HG03442 (cell line): ENCODE measurements around the gene CBFA2T2.
"Not testable (repeated sequence)": the region's sequence is repeated elsewhere in the genome, so short reads cannot be mapped to it uniquely, and the experiment has no call there.

Experiments
- ATAC-seq: cut with Tn5 transposase; IDR thresholded peaks from one replicate; pipeline ENCODE4 v1.9.1; 2021; ENCODE audit warnings: mild to moderate bottlenecking, moderate library complexity; ENCODE audit not compliant: unreplicated experiment

CBFA2T2 gene

DNA sequence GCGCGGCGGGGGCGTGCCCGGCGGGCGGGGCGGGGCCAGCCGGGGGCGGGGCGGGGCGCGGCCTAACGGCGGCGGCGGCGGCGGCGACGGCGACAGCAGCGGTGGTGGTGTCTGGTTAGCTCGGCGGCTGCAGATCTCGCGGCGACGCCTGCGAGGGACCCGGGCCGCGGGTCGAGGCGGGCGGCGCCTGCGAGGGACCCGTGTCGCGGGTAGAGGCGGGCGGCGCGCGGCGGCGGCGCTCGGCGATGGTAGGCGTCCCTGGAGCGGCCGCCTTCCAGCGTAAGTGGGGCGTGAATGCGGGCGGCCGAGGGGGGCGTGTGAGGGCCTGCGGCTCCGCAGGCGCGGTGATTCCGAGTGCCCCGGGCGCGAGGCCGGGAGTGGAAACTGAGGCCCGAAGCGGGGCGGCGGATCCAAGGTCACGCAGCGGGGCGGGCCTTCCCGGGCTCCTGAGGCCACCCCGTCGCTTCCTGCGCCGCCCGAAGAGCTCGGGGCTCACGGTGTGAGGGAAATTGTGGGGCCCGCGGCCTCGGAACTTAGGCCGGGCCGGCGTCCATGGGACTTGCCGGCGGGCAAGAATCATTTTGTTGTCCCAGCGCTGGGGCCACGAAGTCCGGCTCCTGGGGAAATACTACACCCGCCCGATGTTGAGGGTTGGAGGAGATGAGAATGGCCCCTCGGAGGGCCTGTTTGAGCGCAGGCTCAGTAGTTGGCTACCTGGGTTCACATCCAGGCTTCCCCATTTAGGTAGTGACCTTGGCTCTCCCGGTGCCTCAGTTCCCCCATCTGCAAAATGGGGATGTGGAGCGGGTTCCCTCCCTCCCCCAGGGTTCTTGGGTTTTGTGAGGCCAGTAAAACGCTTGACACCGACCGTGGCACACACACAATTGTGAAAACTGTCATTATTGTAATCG is at the start of gene CBFA2T2:
TSS of gene CBFA2T2 (plus strand) at position 74 of the 911 bp plus-strand sequence. CDS start at position 246, 172 bp downstream.
- no peak for ATAC-seq

DNA sequence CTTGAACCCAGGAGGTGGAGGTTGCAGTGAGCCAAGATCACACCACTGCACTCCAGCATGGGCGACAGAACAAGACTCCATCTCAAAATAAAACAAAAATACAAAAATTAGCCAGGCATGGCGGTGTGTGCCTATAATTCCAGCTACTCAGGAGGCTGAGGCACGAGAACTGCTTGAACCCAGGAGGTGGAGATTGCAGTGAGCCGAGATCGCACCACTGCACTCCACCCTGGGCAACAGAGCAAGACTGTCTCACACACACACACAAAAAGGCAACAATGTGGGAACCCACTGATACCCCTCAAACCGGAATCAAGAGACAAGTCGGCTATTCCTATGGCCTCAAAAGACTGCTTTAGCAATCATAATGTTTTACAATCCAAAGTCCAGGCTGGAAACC is 49.3 kb upstream of the CBFA2T2 start:
- not testable (repeated sequence) for ATAC-seq

DNA sequence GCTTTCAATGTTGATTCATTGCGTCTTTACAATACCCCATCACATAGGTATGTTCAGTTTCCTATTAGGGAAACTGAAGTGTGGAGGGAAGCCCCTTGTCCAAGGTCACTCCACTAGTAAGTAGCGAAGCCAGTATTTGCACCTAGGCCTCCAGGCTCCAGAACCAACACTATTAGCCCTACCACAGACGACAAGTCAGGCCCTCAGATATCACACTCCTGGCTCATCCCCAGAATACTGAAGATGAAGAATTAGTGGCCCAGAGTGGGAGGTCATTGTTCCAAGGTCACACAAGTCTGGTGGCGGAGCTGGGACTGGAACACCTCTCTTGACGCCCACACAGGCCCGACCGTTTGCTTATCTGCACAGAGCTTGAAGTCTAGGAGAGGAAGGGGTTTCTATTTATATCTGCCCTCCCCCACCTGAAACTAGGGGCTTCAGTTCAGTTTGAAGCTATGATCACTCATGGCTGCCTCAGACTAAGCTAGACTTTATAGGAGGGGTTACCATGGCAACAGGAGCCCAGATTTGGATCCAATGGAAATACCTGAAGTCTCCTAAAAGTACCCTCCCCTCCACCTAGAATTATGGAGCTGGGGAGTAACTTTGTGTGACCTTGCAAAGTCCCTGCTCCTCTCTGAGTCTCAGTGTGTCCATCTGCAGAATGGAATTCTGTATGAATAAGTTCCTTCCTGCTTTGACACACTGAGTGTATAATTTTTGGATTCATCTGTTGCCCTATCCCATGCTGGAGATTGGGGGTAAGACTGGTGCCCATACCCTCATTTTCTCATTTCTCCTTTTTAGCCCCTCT is 48.5 kb upstream of the CBFA2T2 start:
- ATAC-seq: no peak

DNA sequence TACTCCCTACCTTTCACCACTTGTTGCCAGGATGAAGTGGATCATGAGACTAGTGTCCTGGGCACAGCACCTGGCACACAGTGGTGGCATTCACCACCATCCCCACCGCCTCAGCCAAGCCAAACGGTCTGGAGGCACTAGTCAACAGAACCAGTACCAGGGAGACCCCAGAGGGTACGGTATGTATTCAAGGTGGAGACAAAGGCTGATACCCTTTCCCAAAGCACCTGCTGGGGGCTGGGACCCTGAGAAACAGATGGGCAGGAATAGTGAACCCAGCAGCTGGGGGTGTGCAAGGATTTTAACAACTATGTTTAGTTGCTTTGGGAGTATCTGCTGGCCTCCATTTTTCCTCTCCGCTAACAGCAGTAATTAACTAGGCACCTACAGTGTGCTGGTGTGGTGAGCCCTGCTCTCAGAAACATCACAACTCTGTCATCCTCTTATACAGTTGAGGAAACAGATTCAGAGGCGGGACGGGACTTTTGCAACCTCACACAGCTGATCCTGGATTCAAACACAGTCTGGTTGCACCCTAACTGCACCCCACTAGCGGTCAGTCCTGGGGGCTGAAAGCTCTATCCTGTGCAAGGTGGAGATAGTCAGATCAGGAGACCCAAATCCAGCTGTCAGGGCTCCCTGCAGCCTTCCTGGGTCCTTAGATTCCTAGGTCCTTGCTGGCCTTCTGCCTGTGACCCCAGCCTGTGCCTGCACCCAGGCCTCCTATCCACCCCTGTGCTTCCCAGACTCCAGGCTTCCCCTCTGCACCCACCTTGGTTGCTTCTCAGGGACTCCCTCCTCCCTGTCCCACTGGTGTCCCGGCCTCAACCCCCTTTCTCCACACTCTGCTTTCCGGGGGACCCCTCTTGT is 47.5 kb upstream of the CBFA2T2 start:
- no peak for ATAC-seq

DNA sequence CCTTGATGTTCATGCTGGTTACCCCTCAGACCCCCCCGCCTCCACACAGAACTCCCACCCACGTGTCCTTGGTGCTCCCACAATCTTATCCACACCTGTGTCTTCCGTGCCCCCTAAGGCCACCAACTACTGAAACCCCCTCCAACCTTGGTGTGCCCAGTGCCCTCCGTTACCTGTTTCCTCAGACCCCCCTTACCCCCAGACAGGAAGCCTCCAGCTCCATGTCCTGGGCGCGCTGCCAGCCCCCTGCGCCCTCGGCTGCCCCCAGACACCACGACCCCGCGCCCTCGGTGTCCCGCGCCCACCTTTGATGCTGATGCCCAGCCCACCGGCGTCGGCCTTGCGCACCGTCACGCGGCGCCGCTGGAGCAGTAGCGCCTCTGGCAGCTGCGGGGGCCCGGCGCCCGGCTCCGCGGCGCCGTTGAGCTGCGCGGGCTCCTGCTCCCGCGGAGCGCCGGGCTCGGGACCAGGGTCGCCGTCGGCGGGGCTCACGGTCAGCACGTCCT is 46.8 kb upstream of the CBFA2T2 start:
- ATAC-seq: peak; percentile 22

DNA sequence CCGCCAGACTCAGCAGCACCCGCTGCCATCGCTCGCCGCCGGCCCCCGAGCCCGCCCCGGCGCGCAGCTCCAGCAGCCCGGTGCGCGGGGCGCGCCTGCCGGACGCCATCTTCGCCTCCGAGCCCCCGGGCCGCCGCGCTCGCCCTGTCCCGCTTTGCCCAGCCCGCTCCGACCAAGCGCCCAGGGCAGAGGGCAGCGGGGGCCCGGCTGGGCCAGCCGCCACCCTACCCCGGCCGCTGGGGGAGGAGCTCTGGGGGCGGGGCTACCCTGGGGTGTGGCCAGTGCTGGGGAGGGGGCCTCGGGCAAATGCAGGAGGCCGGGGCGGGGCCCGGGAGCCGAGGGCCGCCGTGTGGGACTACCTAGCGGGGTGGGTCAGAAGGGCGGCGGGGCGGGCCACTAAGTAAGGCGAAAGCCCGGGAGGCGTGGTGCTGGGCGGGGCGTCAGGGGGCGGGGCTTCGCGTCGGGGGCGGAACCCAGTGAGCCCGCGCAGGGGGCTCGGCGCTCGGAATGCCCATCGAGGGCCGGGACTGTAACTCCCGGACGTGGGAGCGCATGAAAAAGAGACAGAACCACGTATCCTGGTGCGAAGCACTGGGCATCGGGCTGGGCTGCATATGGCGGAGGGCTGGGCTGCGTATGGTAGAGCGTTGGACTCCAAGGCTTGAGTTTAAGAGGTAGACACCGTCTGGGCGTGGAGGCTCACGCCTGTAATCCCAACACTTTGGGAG is 46.2 kb upstream of the CBFA2T2 start, which contains the start of gene SNTA1:
TSS of gene SNTA1 (minus strand) at position 252 of the 728 bp plus-strand sequence. CDS start at position 109, 143 bp downstream.
- ATAC-seq: peak; percentile 75

DNA sequence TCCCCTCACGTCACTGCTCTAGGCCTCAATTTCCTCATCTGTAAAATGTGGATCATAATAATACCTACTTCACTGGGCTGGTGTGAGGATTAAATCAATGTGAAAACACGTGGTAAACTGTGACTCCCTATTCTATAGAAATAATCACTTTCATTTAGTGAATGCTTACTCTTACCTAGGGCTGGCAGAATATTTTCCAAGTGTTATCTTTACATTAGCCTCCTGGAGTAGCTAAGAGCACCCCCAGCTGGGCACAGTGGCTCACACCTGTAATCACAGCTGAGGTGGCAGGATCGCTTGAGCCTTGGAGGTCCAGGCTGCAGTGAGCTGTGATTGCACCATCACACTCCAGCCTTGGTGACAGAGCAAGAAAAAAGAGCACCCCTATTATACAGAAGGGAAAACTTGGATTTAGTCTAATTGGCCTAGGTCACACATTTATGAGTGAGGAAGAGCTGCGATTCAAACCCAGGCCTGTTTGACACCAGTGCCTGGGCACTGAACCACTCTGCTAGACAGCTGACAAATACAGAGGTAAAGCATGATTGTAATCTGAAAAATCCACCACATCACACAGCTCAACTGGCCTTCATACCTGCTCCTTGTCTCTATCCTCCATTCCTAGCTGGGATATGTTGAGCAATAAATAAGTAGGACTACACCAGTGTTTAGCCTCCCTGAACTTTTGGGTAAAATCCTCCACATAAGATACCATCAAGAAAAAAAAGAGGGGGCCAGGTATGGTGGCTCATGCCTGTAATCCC is 44.9 kb upstream of the CBFA2T2 start:
- ATAC-seq: no peak

DNA sequence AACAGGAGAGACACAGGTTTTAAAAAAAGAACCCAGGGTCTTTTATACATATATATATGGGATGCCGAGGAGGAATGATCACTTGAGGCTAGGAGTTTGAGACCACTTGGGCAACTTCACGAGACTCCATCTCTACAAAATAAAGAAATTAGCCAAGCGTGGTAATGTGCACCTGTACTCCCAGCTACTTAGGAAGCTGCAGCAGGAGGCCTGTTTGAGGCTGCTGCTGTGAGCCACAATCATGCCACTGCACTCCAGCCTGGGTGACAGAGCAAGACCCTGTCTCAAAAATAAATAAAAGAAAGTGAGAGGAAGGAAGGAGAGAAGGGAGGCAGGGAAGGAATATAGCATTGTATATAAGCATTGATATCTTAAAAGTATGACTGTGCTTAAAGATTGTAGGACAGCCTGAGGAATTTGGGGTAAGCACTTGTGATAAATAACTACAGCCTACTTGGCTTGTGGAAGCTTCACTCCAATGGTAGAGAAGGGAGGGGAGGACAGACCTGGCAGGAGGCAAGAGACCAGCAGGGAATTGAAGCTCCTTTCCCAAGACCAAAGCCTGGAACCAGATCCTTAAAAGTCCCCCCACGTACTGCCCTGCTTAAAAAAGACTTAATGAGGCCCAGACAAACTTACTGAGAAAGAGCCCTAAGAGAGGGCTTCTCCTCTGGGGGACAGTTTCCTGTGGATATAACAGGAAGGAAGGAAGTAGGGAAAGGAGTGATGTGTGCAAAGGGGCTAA is 43.8 kb upstream of the CBFA2T2 start:
- no peak for ATAC-seq

DNA sequence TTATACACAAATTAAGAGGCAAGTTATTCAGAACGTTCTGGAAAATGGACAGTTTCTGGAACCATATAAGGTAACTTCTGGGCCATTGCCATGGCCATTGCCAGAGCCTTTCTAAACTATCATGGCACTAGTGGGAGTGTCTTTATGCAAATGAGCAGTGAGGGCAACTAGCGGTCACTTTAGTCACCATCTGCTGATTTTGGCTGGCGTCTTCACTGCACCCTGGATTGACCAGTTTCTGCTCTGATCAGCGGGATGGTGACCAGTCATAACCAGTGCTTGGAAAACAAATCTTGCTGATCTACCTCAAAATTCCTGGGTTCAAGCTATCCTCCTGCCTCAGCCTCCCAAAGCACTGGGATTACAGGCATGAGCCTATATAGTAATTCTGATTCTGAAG is 39.0 kb upstream of the CBFA2T2 start:
- no peak for ATAC-seq

DNA sequence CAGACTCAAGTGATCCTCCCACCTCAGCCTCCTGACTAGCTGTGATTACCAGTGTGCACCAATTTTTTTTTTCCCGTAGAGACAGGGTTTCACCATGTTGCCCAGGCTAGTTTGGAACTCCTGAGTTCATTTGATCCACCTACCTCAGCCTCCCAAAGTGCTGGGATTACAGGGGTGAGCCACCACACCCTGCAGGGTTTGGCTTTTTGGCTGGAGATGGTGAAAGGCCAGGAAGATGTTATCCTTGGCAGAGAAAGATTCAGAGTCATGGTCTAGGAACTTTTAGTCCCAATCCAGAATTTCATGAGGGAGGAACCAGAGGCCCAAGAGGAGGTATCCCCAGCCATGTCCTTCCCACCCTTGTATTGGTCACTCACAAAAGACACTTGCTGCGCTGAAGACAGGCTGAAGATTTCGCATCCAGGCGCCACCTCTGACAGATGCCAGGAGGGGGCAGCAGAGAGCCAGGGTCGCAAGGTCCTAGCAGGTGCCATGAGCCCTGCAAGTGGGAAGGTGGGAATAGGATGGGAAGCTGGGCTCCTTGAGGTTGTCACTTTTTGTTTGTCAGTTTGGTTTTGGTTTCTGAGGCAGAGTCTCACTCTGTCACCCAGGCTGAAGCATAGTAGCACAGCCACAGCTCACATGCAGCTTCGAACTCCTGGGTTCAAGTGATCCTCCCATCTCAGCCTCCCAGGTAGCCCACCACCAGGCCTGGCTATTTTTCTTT is 32.8 kb upstream of the CBFA2T2 start:
- ATAC-seq: not testable (repeated sequence)

DNA sequence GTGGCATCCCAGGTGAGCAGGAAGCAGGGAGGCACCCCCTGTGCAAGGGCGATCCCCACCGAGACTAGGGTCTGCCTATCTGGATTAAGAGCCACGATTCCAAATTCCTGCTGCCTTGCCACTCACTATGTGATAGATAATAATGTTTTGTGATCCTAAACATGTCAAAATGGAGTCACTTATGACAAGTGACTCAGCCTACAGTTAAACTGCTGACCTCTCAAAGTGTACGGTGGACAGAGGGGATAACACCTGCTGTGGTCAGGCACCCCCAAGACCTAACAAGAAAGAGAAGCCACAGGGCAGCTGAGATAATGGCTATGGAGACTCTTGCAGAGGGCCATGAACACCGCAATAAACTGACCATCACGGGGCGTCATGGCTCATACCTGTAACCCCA is 30.3 kb upstream of the CBFA2T2 start:
- no peak for ATAC-seq

DNA sequence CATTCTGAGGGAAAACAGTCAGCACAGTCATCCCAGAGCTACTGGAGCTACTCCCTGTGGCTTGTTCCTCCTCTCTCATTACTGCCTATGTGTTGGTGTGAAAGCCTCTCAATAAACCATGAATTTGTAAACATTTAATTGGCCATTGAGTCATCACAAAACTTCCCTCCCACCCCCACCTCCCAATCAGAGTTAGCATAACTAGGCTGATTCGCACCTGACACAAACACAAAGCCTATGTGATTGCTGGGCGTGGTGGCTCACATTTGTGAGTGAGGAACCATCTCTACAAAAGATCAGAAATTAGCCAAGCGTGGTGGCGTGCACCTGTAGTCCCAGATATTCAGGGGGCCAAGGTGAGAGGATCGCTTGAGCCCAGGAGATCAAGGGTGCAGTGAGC is 29.2 kb upstream of the CBFA2T2 start:
- no peak for ATAC-seq

DNA sequence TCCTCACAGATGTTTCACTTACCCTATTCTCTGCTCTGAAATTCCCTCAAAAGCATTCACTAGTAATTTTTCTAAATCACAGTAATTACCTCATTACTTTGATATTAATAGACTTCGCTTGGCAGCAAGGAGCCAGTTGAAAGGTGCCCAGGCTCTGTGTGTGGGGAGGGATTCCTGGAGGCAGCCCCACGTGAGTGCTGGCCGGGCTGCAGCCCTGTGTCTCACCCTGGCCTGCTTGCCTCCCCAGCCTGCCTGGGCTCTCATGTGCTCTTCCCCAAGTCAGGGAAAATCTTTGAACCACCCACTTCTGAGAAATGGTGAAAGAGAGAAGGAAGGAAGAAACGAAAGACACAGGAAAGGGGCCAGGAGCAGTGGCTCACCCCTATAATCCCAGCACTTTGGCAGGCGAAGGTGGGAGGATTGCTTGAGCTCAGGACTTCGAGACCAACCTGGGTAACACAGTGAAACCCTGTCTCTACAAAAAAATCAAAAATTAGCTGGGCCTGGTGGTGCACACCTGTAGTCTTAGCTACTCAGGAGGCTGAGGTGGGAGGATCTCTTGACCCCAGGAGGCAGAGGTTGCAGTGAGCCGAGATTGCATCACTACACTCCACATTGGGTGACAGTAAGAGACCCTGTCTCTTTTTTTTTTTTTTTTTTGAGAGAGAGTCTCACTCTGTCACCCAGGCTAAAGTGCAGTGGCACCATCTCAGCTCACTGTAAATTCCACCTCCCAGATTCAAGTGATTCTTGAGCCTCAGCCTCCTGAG is 26.4 kb upstream of the CBFA2T2 start:
- ATAC-seq: no peak

DNA sequence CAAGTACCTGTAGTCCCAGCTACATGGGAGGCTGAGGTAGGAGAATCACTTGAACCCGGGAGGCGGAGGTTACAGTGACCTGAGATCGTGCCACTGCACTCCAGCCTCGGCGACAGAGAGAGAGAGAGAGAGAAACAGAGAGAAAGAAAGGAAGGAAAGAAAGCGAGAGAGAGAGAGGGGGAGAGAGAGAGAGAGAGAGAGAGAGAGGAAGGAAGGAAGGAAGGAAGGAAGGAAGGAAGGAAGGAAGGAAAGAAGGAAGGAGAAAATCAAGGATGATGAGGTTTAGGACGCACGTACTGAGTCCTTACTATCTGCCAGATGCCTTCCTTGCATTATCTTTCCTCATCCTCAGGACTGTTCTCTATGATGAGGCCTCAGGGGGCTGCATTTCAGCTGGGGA is 25.1 kb upstream of the CBFA2T2 start:
- ATAC-seq: not testable (repeated sequence)

DNA sequence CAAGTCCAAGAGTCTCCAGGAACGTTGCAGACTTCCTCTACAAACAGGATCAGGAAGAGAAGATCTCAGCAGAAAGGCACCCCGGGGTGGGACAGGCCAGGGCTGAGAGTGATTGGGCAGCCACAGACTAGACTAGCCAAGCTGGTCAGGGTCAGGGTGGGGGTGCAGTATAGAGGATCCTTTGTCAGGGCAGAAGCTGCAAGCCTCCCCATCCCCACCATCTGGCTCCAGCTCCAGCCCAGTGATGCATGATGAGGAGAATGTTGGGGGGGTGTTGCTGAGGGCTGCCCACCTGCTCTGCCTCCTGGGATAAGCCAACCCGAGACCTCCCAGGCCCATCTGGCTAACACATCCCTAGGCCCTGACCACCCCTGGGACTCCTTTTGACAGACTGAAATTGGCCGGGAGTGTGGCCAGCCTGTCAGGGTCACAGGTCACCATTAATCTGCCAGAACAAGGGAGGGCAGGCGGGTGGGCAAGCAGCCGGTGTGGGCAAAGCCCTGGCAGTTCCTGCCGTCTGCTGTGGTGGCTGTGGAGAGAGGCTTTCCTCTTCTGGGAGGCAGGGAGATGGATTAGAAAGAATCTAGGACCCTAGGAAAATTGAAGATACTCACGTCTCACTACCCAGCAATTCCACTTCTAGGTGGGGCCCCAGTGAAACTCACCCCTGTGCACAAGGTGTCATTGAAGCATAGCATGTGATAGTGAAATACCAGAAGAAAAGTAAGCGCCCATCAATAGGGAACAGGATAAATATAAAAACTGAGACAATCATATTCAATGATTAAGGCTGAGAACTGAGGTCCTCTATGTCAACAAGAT is 24.2 kb upstream of the CBFA2T2 start:
- no peak for ATAC-seq

DNA sequence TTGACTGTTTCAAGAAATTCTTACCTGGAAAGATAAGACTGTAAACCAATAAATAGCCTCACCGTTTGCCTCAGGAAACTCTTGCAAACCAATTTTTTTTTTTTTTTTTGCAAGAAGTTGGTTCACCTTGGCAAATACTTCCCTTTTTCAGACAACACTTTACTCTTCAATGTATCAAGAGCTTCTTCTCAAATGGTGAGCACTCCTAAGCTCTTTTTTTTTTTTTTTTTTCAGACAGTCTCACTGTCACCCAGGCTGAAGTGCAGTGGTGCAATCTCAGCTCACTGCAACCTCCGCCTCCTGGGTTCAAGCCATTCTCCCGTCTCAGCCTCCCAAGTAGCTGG is 23.6 kb upstream of the CBFA2T2 start:
- no peak for ATAC-seq
